Progenitor cell of endocrine pancreas (in vitro differentiated cells): Measurements from ENCODE around the gene RNF39. TPM values are rescaled to one million over a fixed set of nuclear protein-coding genes. Genes with fewer than 3 reads are reported as not detected.
"Not testable (repeated sequence)": the region's sequence is repeated elsewhere in the genome, so short reads cannot be mapped to it uniquely, and the experiment has no call there.

Experiments
- DNase-seq: peaks from one replicate; pipeline ENCODE4 v3.0.0; 2021; ENCODE audit warnings: low spot score; ENCODE audit not compliant: unreplicated experiment
- H3K27ac Mint-ChIP-seq: 2 replicates; pipeline ENCODE4 v1.8.0; 2021; ENCODE audit warnings: mild to moderate bottlenecking, moderate library complexity, mixed read lengths
- H3K27me3 Mint-ChIP-seq: 2 replicates; pipeline ENCODE4 v1.8.0; 2021; ENCODE audit warnings: mixed read lengths
- H3K36me3 Mint-ChIP-seq: 2 replicates; pipeline ENCODE4 v1.8.0; 2022; ENCODE audit warnings: mixed read lengths; ENCODE audit not compliant: insufficient read depth
- H3K4me1 Mint-ChIP-seq: 2 replicates; pipeline ENCODE4 v1.8.0; 2021; ENCODE audit warnings: low read depth, mixed read lengths
- H3K4me3 Mint-ChIP-seq: 2 replicates; pipeline ENCODE4 v1.8.0; 2021; ENCODE audit warnings: low read depth, mild to moderate bottlenecking, moderate library complexity, mixed read lengths
- H3K9me3 Mint-ChIP-seq: 2 replicates; pipeline ENCODE4 v1.8.0; 2021; ENCODE audit warnings: low read depth, mixed read lengths
- CTCF ChIP-seq: fragments of 200-600 bp; sonication (generic); IDR thresholded peaks from one replicate; pipeline ENCODE4 v1.5.0; 2021; ENCODE audit warnings: antibody characterized with exemption, mild to moderate bottlenecking; ENCODE audit not compliant: unreplicated experiment
- total RNA-seq: library from RNA; stranded (reverse); gene quantifications from 2 replicates; pipeline ENCODE4 v1.2.1, GENCODE V29; 2021

RNF39 gene
- total RNA-seq, 1 donor from 2014 or later: not detected

GRCh38 chr6:30029588-30029987 is 46.0 kb downstream of the RNF39 start:
- Mint-ChIP-seq H3K4me1 (peaks cover 3% of the 10 kb centered on the region), H3K27ac (no peak overlapping the region), H3K27me3 (no peaks in the 10 kb centered on the region), H3K4me3 (no peak overlapping the region), H3K36me3 (peaks cover 4% of the 10 kb centered on the region), H3K9me3 (peaks cover 9% of the 10 kb centered on the region)
- no peak for DNase-seq
- no peak for TF ChIP-seq CTCF

GRCh38 chr6:30025186-30025585 is 50.4 kb downstream of the RNF39 start:
- Mint-ChIP-seq H3K27ac (no peak overlapping the region), H3K36me3 (peaks cover 6% of the 10 kb centered on the region), H3K27me3 (no peaks in the 10 kb centered on the region), H3K9me3 (peaks cover 9% of the 10 kb centered on the region), H3K4me1 (no peaks in the 10 kb centered on the region), H3K4me3 (no peak overlapping the region)
- DNase-seq: no peak
- no peak for TF ChIP-seq CTCF

DNA sequence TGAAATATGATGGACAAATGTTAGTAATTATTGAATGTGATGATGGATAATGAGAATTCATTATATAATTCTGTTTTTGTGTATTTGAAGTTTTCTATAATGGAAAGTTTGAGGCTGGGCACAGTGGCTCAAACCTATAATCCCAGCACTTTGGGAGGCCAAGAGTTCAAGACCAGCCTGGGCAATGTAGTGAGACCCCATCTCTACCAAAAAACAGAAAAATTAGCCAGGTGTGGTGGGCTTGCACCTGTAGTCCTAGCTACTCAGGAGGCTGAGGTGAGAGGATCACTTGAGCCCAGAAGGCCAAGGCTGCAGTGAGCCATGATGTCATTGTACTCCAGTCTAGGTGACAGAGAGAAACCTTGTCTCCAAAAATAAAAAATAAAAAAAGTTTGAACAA is 52.9 kb downstream of the RNF39 start:
- not testable (repeated sequence) for H3K9me3 Mint-ChIP-seq, H3K27me3 Mint-ChIP-seq, DNase-seq, H3K4me3 Mint-ChIP-seq, H3K36me3 Mint-ChIP-seq, H3K27ac Mint-ChIP-seq, H3K4me1 Mint-ChIP-seq

DNA sequence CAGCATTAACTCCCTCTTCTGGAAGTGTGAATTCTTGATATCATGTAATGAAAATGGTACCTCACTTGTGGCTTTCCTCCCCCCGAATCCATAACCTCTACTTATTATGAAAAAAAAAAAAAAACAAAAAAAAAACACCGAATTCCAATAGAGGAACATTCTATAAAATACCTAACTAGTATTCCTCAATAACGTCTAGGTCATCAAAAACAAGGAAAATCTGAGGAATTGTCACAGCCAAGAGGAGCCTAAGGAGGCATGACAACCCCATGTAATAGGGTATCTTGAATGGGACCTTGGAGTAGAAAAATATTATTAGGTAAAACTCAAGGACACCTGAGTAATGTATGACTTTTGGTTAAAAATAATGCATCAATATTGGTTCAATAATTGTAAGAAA is 53.4 kb downstream of the RNF39 start:
- Mint-ChIP-seq H3K4me3 (no peak overlapping the region), H3K27ac (no peak overlapping the region), H3K9me3 (peaks cover 6% of the 10 kb centered on the region), H3K36me3 (peaks cover 4% of the 10 kb centered on the region), H3K27me3 (no peaks in the 10 kb centered on the region), H3K4me1 (no peaks in the 10 kb centered on the region)
- TF ChIP-seq CTCF: no peak
- no peak for DNase-seq

DNA sequence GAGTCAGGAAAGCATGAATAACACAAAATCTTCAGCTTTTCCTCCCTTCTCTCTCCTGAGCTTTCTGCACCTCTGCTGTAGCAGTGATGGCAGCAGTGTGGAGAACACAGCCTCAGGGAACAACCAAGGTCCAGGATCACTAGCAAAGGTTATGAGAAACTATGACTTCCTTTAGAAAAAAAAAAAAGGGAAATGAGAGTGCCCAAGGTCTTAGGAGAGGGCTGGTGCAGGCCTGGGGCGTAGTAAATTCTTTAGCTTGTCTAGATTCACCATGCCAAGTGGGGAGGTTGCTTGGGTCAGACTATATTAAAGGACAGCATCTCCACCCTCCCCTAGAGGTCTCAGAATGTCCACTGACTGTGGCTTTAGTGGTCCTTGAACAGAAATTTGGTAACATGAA is 54.9 kb downstream of the RNF39 start:
- H3K4me3 Mint-ChIP-seq: no peak overlapping the region
- TF ChIP-seq CTCF: no peak
- no peaks in the 10 kb centered on the region for H3K9me3 Mint-ChIP-seq
- no peak for DNase-seq
- H3K27me3 Mint-ChIP-seq: no peaks in the 10 kb centered on the region
- H3K4me1 Mint-ChIP-seq: no peaks in the 10 kb centered on the region
- peaks cover 3% of the 10 kb centered on the region for H3K36me3 Mint-ChIP-seq
- no peak overlapping the region for H3K27ac Mint-ChIP-seq

Other genes starting within 250 kb of the RNF39 start
- gene HLA-G, start 247.9 kb downstream of the RNF39 start, total RNA-seq: 0.38 TPM in 1 of 2 replicates, not detected in the other
- 198 and 204 TPM in 2 replicates for gene HLA-A, start 133.2 kb downstream of the RNF39 start, total RNA-seq
- gene POLR1H, start 14.5 kb downstream of the RNF39 start, total RNA-seq: 23.0 and 27.3 TPM in 2 replicates
- 45.1 and 48.4 TPM in 2 replicates for gene PPP1R11, start 8.6 kb downstream of the RNF39 start, total RNA-seq
- not detected in 2 replicates for gene TRIM31, start 37.3 kb upstream of the RNF39 start, total RNA-seq
- gene TRIM40, start 60.4 kb upstream of the RNF39 start, total RNA-seq: not detected in 2 replicates
- not detected in 2 replicates for gene TRIM10, start 85.4 kb upstream of the RNF39 start, total RNA-seq
- not detected in 2 replicates for gene TRIM15, start 87.8 kb upstream of the RNF39 start, total RNA-seq
- gene TRIM26, start 137.6 kb upstream of the RNF39 start, total RNA-seq: 49.5 and 52.9 TPM in 2 replicates